Measurements from ENCODE around the gene TEX48.

Gene TEX48

GRCh38 chr9:114695948-114696347 lies 14.0 kb upstream of the TEX48 start:
- H3K4me2 ChIP-seq (ENCODE audit: low read depth, low read length, poor library complexity, severe bottlenecking): no peak overlapping the region
- H3K27me3 ChIP-seq (ENCODE audit: low read length): no peaks in the 10 kb centered on the region
- H3K36me3 ChIP-seq (ENCODE audit: low read length): no peaks in the 10 kb centered on the region
- H3K27ac ChIP-seq (ENCODE audit: low read depth, low read length): no peak overlapping the region
- H3F3A ChIP-seq (ENCODE audit: insufficient read depth): no peaks in the 10 kb centered on the region
- H4K20me1 ChIP-seq (ENCODE audit: low read depth, low read length): no peaks in the 10 kb centered on the region
- H3K9ac ChIP-seq (ENCODE audit: low read length): no peak overlapping the region
- no peaks in the 10 kb centered on the region for H3K9me3 ChIP-seq (ENCODE audit: insufficient read depth, low read length)
- H3K4me3 ChIP-seq (ENCODE audit: insufficient read depth, low read length, poor library complexity, severe bottlenecking): no peak overlapping the region
- TF ChIP-seq EZH2phosphoT487 (conservative IDR thresholded peaks at IDR 0.05; ENCODE audit: low read length) (no peak), CTCF (IDR thresholded peaks at IDR 0.05; ENCODE audit: insufficient read depth, low read length, poor library complexity, severe bottlenecking) (no peak)
- H2AFZ ChIP-seq (ENCODE audit: low read depth, low read length, severe bottlenecking): no peak overlapping the region
- H3K79me2 ChIP-seq (ENCODE audit: insufficient read depth, low read length): no peaks in the 10 kb centered on the region
- H3K9me2 ChIP-seq (replicated peaks; ENCODE audit: insufficient read depth, low read length): no peaks in the 10 kb centered on the region

DNA sequence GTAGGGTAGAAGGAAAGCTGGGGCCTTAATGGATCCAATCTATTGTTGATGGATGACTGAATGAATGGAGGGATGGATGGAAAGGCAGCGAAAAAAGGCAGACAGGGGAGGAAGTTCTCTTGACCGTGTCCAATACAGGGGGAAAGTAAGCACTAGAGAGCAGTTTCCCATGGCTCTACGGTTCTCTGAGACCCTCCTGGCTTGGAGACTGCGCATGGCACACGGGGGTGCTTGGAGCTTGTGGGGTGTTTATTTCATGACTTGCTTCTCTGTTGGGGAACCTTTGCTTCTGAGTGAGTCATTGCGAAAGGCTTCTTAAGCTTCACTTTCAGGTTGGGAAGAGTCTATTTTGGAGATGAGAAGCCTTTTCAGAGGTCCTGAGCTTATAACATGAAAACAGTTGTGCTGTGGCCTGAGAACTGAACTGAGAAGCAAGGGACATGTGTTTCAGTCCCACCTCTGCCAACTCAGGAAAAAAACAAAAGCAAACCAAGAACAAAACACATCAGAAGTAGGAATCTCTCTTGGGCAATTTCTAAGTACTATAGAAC lies 12.8 kb upstream of the TEX48 start:
- no peak overlapping the region for H3K27ac ChIP-seq (ENCODE audit: low read depth, low read length)
- H3K9me3 ChIP-seq (ENCODE audit: insufficient read depth, low read length): no peaks in the 10 kb centered on the region
- no peaks in the 10 kb centered on the region for H4K20me1 ChIP-seq (ENCODE audit: low read depth, low read length)
- H3K79me2 ChIP-seq (ENCODE audit: insufficient read depth, low read length): no peaks in the 10 kb centered on the region
- H3F3A ChIP-seq (ENCODE audit: insufficient read depth): no peaks in the 10 kb centered on the region
- no peak overlapping the region for H3K4me3 ChIP-seq (ENCODE audit: insufficient read depth, low read length, poor library complexity, severe bottlenecking)
- no peak for TF ChIP-seq EZH2phosphoT487 (conservative IDR thresholded peaks at IDR 0.05; ENCODE audit: low read length)
- TF ChIP-seq CTCF (IDR thresholded peaks at IDR 0.05; ENCODE audit: insufficient read depth, low read length, poor library complexity, severe bottlenecking): no peak
- H3K9ac ChIP-seq (ENCODE audit: low read length): no peak overlapping the region
- no peak overlapping the region for H3K4me2 ChIP-seq (ENCODE audit: low read depth, low read length, poor library complexity, severe bottlenecking)
- H2AFZ ChIP-seq (ENCODE audit: low read depth, low read length, severe bottlenecking): no peak overlapping the region
- H3K9me2 ChIP-seq (replicated peaks; ENCODE audit: insufficient read depth, low read length): no peaks in the 10 kb centered on the region
- H3K36me3 ChIP-seq (ENCODE audit: low read length): no peaks in the 10 kb centered on the region
- H3K27me3 ChIP-seq (ENCODE audit: low read length): no peaks in the 10 kb centered on the region

DNA sequence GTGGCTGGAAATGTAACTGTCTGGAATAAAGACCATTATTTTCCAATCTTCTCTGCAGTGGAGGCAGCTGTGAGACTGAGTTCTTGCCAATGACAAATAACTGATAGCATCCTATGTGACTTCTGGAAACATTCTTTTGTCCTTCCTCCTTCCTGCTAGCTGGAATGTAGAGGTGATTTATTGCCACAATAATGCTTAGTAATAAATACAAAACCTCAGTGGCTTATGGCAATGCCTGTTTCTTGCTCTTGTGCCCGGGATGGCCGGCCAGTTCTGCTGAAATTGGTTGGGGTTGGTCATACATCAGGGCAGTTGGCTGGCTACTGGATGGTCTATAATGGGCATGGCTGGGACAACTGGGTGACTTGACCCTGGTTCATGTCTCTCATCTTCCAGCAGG lies 12.2 kb upstream of the TEX48 start:
- Histone ChIP-seq H3F3A (ENCODE audit: insufficient read depth) (no peaks in the 10 kb centered on the region), H3K27ac (ENCODE audit: low read depth, low read length) (no peak overlapping the region), H3K9ac (ENCODE audit: low read length) (no peak overlapping the region), H3K79me2 (ENCODE audit: insufficient read depth, low read length) (no peaks in the 10 kb centered on the region), H3K27me3 (ENCODE audit: low read length) (no peaks in the 10 kb centered on the region), H2AFZ (ENCODE audit: low read depth, low read length, severe bottlenecking) (no peak overlapping the region), H3K9me2 (replicated peaks; ENCODE audit: insufficient read depth, low read length) (no peaks in the 10 kb centered on the region), H3K4me2 (ENCODE audit: low read depth, low read length, poor library complexity, severe bottlenecking) (no peak overlapping the region), H3K9me3 (ENCODE audit: insufficient read depth, low read length) (no peaks in the 10 kb centered on the region), H3K36me3 (ENCODE audit: low read length) (no peaks in the 10 kb centered on the region), H4K20me1 (ENCODE audit: low read depth, low read length) (no peaks in the 10 kb centered on the region), H3K4me3 (ENCODE audit: insufficient read depth, low read length, poor library complexity, severe bottlenecking) (no peak overlapping the region)
- no peak for TF ChIP-seq EZH2phosphoT487 (conservative IDR thresholded peaks at IDR 0.05; ENCODE audit: low read length)
- TF ChIP-seq CTCF (IDR thresholded peaks at IDR 0.05; ENCODE audit: insufficient read depth, low read length, poor library complexity, severe bottlenecking): no peak

All from SU-DHL-6 (cell line).